ENCODE results near the gene CDK15. TPM values are rescaled to one million over a fixed set of nuclear protein-coding genes. Genes with fewer than 3 reads are reported as not detected.

The CDK15 gene
- total RNA-seq, 2 experiments from 2014 or later, result not detected

GRCh38 chr2:201900362-201900761 is 94.0 kb downstream of the CDK15 start:
- H3K4me1 Mint-ChIP-seq, result peaks cover 10% of the 10 kb centered on the region
- H3K4me3 Mint-ChIP-seq, result no peak overlapping the region
- no peaks in the 10 kb centered on the region for H3K9me3 Mint-ChIP-seq
- ChIA-PET POLR2A (no interaction called here), CTCF (no interaction called here)
- H3K27me3 Mint-ChIP-seq, result peaks cover 18% of the 10 kb centered on the region
- H3K36me3 Mint-ChIP-seq (ENCODE audit: low read depth), result no peaks in the 10 kb centered on the region
- no peak for DNase-seq
- no peak overlapping the region for H3K27ac Mint-ChIP-seq

- H3K27me3 Mint-ChIP-seq, result peaks cover 25% of the 10 kb centered on the region
- CTCF ChIA-PET, result no interaction called here
- peaks cover 10% of the 10 kb centered on the region for H3K4me1 Mint-ChIP-seq
- H3K9me3 Mint-ChIP-seq, result no peaks in the 10 kb centered on the region
- no peak for DNase-seq
- POLR2A ChIA-PET, result no interaction called here
- no peaks in the 10 kb centered on the region for H3K36me3 Mint-ChIP-seq (ENCODE audit: low read depth)
- H3K27ac Mint-ChIP-seq, result no peak overlapping the region
- peak overlapping the region; percentile 3 for H3K4me3 Mint-ChIP-seq
These were observed 95.4 kb downstream of the CDK15 start for GRCh38 chr2:201901786-201902185.

- Mint-ChIP-seq H3K4me1 (peaks cover 12% of the 10 kb centered on the region), H3K27ac (no peak overlapping the region), H3K9me3 (no peaks in the 10 kb centered on the region), H3K27me3 (peaks cover 21% of the 10 kb centered on the region), H3K36me3 (ENCODE audit: low read depth) (no peaks in the 10 kb centered on the region), H3K4me3 (no peak overlapping the region)
- POLR2A ChIA-PET, result no interaction called here
- DNase-seq, result no peak
- CTCF ChIA-PET, result interaction anchor here (0.7 kb wide), 1 partner anchor 11 kb away, joined by 3 read pairs; no protein-coding TSS in a partner anchor
These were observed 98.4 kb downstream of the CDK15 start for GRCh38 chr2:201904538-201905420.

GRCh38 chr2:201906777-201907562 is 100.6 kb downstream of the CDK15 start:
- peaks cover 11% of the 10 kb centered on the region for H3K4me1 Mint-ChIP-seq
- H3K27ac Mint-ChIP-seq, result no peak overlapping the region
- CTCF ChIA-PET, result no interaction called here
- no peaks in the 10 kb centered on the region for H3K36me3 Mint-ChIP-seq (ENCODE audit: low read depth)
- POLR2A ChIA-PET, result no interaction called here
- H3K27me3 Mint-ChIP-seq, result peaks cover 13% of the 10 kb centered on the region
- no peak overlapping the region for H3K4me3 Mint-ChIP-seq
- no peak for DNase-seq
- no peaks in the 10 kb centered on the region for H3K9me3 Mint-ChIP-seq

GRCh38 chr2:201907563-201907881 is 101.2 kb downstream of the CDK15 start:
- H3K27ac Mint-ChIP-seq, result no peak overlapping the region
- no peak for DNase-seq
- ChIA-PET CTCF (no interaction called here), POLR2A (no interaction called here)
- H3K27me3 Mint-ChIP-seq, result peaks cover 13% of the 10 kb centered on the region
- H3K4me3 Mint-ChIP-seq, result no peak overlapping the region
- H3K36me3 Mint-ChIP-seq (ENCODE audit: low read depth), result no peaks in the 10 kb centered on the region
- H3K4me1 Mint-ChIP-seq, result peaks cover 11% of the 10 kb centered on the region
- no peaks in the 10 kb centered on the region for H3K9me3 Mint-ChIP-seq

GRCh38 chr2:201908901-201909300 is 102.6 kb downstream of the CDK15 start:
- H3K36me3 Mint-ChIP-seq (ENCODE audit: low read depth), result no peaks in the 10 kb centered on the region
- peaks cover 13% of the 10 kb centered on the region for H3K27me3 Mint-ChIP-seq
- ChIA-PET POLR2A (no interaction called here), CTCF (interaction anchor here (0.8 kb wide), 1 partner anchor 270 kb away, joined by 3 read pairs; no protein-coding TSS in a partner anchor)
- H3K4me3 Mint-ChIP-seq, result no peak overlapping the region
- no peaks in the 10 kb centered on the region for H3K9me3 Mint-ChIP-seq
- H3K27ac Mint-ChIP-seq, result no peak overlapping the region
- no peak for DNase-seq
- H3K4me1 Mint-ChIP-seq, result peaks cover 11% of the 10 kb centered on the region

GRCh38 chr2:201909348-201909747 is 103.0 kb downstream of the CDK15 start:
- Mint-ChIP-seq H3K9me3 (no peaks in the 10 kb centered on the region), H3K4me3 (no peak overlapping the region), H3K4me1 (peaks cover 10% of the 10 kb centered on the region), H3K27me3 (peaks cover 13% of the 10 kb centered on the region), H3K27ac (no peak overlapping the region), H3K36me3 (ENCODE audit: low read depth) (no peaks in the 10 kb centered on the region)
- ChIA-PET CTCF (interaction anchor here (0.8 kb wide), 1 partner anchor 269 kb away, joined by 3 read pairs; no protein-coding TSS in a partner anchor), POLR2A (interaction anchor here (1.0 kb wide), 1 partner anchor 267 kb away, joined by 3 read pairs; no protein-coding TSS in a partner anchor)
- no peak for DNase-seq

- POLR2A ChIA-PET, result interaction anchor here (1.0 kb wide), 1 partner anchor 268 kb away, joined by 3 read pairs; no protein-coding TSS in a partner anchor
- no peak for DNase-seq
- Mint-ChIP-seq H3K27ac (peak overlapping the region; percentile 23), H3K4me1 (peaks cover 8% of the 10 kb centered on the region), H3K27me3 (peaks cover 12% of the 10 kb centered on the region), H3K4me3 (peak overlapping the region; percentile 30), H3K9me3 (no peaks in the 10 kb centered on the region), H3K36me3 (ENCODE audit: low read depth) (no peaks in the 10 kb centered on the region)
- CTCF ChIA-PET, result interaction anchor here (0.8 kb wide), 1 partner anchor 269 kb away, joined by 3 read pairs; no protein-coding TSS in a partner anchor
These were observed 103.6 kb downstream of the CDK15 start for GRCh38 chr2:201909961-201910361.

GRCh38 chr2:201911372-201911771 is 105.0 kb downstream of the CDK15 start:
- no peak overlapping the region for H3K4me3 Mint-ChIP-seq
- H3K36me3 Mint-ChIP-seq (ENCODE audit: low read depth), result no peaks in the 10 kb centered on the region
- ChIA-PET POLR2A (no interaction called here), CTCF (no interaction called here)
- no peaks in the 10 kb centered on the region for H3K9me3 Mint-ChIP-seq
- H3K27me3 Mint-ChIP-seq, result peaks cover 6% of the 10 kb centered on the region
- peaks cover 7% of the 10 kb centered on the region for H3K4me1 Mint-ChIP-seq
- DNase-seq, result no peak
- no peak overlapping the region for H3K27ac Mint-ChIP-seq

GRCh38 chr2:201913201-201913600 is 106.9 kb downstream of the CDK15 start:
- H3K4me3 Mint-ChIP-seq, result no peak overlapping the region

GRCh38 chr2:201915446-201915845 is 109.1 kb downstream of the CDK15 start:
- no peaks in the 10 kb centered on the region for H3K9me3 Mint-ChIP-seq
- no peaks in the 10 kb centered on the region for H3K27me3 Mint-ChIP-seq
- no peak overlapping the region for H3K27ac Mint-ChIP-seq
- DNase-seq, result no peak
- POLR2A ChIA-PET, result no interaction called here
- CTCF ChIA-PET, result no interaction called here
- no peak overlapping the region for H3K4me3 Mint-ChIP-seq
- H3K4me1 Mint-ChIP-seq, result no peaks in the 10 kb centered on the region
- no peaks in the 10 kb centered on the region for H3K36me3 Mint-ChIP-seq (ENCODE audit: low read depth)

More at GRCh38 chr2:201913201-201913600, 106.9 kb downstream of the CDK15 start:
- Mint-ChIP-seq H3K27ac (no peak overlapping the region), H3K4me1 (peaks cover 7% of the 10 kb centered on the region), H3K27me3 (no peaks in the 10 kb centered on the region), H3K36me3 (ENCODE audit: low read depth) (no peaks in the 10 kb centered on the region), H3K9me3 (no peaks in the 10 kb centered on the region)
- POLR2A ChIA-PET, result no interaction called here
- CTCF ChIA-PET, result no interaction called here
- no peak for DNase-seq

GRCh38 chr2:201916565-201916964 is 110.2 kb downstream of the CDK15 start:
- DNase-seq, result no peak
- Mint-ChIP-seq H3K4me1 (no peaks in the 10 kb centered on the region), H3K27me3 (no peaks in the 10 kb centered on the region), H3K36me3 (ENCODE audit: low read depth) (no peaks in the 10 kb centered on the region), H3K9me3 (no peaks in the 10 kb centered on the region), H3K4me3 (no peak overlapping the region), H3K27ac (no peak overlapping the region)
- POLR2A ChIA-PET, result no interaction called here
- CTCF ChIA-PET, result no interaction called here

GRCh38 chr2:201918616-201919307 is 112.4 kb downstream of the CDK15 start:
- H3K4me3 Mint-ChIP-seq, result no peak overlapping the region
- ChIA-PET CTCF (no interaction called here), POLR2A (no interaction called here)
- DNase-seq, result no peak
- no peaks in the 10 kb centered on the region for H3K27me3 Mint-ChIP-seq
- H3K27ac Mint-ChIP-seq, result no peak overlapping the region
- no peaks in the 10 kb centered on the region for H3K9me3 Mint-ChIP-seq
- no peaks in the 10 kb centered on the region for H3K36me3 Mint-ChIP-seq (ENCODE audit: low read depth)
- no peaks in the 10 kb centered on the region for H3K4me1 Mint-ChIP-seq
